Mucosa of rectum (tissue), 2 donors: Measurements from ENCODE around the gene SNRPE.

Experiments used
- H3K27ac ChIP-seq, 2 donors: one replicate each; pipeline ENCODE4 v1.7.0; 2013; ENCODE audit warnings: inconsistent platforms in 2 of 2, low read depth in 2 of 2, low read length in 2 of 2
- H3K27me3 ChIP-seq, 2 donors: one replicate each; pipeline ENCODE4 v1.7.0; 2013; ENCODE audit warnings: low read length in 2 of 2; ENCODE audit not compliant: control insufficient read depth in 2 of 2, insufficient read depth in 2 of 2
- H3K36me3 ChIP-seq, 2 donors: one replicate each; pipeline ENCODE4 v1.7.0; 2013; ENCODE audit warnings: low read length in 2 of 2; ENCODE audit not compliant: control insufficient read depth in 2 of 2, insufficient read depth in 2 of 2
- H3K4me1 ChIP-seq, 2 donors: one replicate each; pipeline ENCODE4 v1.7.0; 2013; ENCODE audit warnings: low read length in 2 of 2, mild to moderate bottlenecking in 1 of 2; ENCODE audit not compliant: control insufficient read depth in 2 of 2, insufficient read depth in 2 of 2
- H3K4me3 ChIP-seq, 2 donors: one replicate each; pipeline ENCODE4 v1.7.0; 2013; ENCODE audit warnings: low read length in 2 of 2
- H3K9ac ChIP-seq, 2 donors: one replicate each; pipeline ENCODE4 v1.7.0; 2013; ENCODE audit warnings: low read length in 2 of 2, low read depth in 1 of 2, mild to moderate bottlenecking in 1 of 2
- H3K9me3 ChIP-seq, 2 donors: one replicate each; pipeline ENCODE4 v1.7.0; 2013; ENCODE audit warnings: low read length in 2 of 2; ENCODE audit not compliant: control insufficient read depth in 2 of 2
- donor health status: healthy.
- donor health status: Normal muscosa, but diverticular disease.

SNRPE gene

GRCh38 chr1:203873094-203873493, 11.7 kb downstream of the SNRPE start:
- Histone ChIP-seq H3K27ac (no peak overlapping the region), H3K4me1 (peaks cover 0 to 8% of the 10 kb centered on the region in 2 donors), H3K9ac (no peak overlapping the region), H3K36me3 (peaks cover 12 to 23% of the 10 kb centered on the region in 2 donors), H3K9me3 (no peaks in the 10 kb centered on the region), H3K27me3 (no peaks in the 10 kb centered on the region), H3K4me3 (no peak overlapping the region)

GRCh38 chr1:203878422-203878821, 17.0 kb downstream of the SNRPE start:
- Histone ChIP-seq H3K9me3 (no peaks in the 10 kb centered on the region), H3K27ac (no peak overlapping the region), H3K4me1 (no peaks in the 10 kb centered on the region), H3K9ac (no peak overlapping the region), H3K27me3 (no peaks in the 10 kb centered on the region), H3K36me3 (peaks cover 2 to 5% of the 10 kb centered on the region in 2 donors), H3K4me3 (no peak overlapping the region)

DNA sequence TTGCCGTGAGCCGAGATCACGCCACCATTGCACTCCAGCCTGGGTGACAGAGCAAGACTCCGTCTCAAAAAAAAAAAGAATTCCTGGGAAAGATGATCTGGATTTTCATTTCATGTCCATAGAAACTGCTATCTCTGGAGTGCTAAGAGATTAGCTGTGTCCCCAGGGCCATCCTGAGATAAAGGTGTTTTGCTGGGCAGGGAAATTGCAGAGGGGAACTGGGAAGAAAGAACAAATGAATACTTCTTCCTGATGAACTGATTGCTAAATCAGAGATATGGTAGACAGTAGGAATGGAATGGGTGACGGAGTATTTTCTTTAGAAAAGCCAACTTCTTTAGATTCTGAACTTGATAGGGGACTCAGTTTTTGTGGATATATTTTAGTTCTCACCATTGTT, 19.2 kb downstream of the SNRPE start:
- no peak overlapping the region for H3K27ac ChIP-seq
- H3K9ac ChIP-seq: no peak overlapping the region
- H3K4me3 ChIP-seq: no peak overlapping the region
- peaks cover 0 to 4% of the 10 kb centered on the region in 2 donors for H3K36me3 ChIP-seq
- no peaks in the 10 kb centered on the region for H3K9me3 ChIP-seq
- no peaks in the 10 kb centered on the region for H3K27me3 ChIP-seq
- no peaks in the 10 kb centered on the region for H3K4me1 ChIP-seq

GRCh38 chr1:203888807-203889251, 27.4 kb downstream of the SNRPE start:
- Histone ChIP-seq H3K36me3 (no peaks in the 10 kb centered on the region), H3K27ac (no peak overlapping the region), H3K9ac (no peak overlapping the region), H3K27me3 (no peaks in the 10 kb centered on the region), H3K4me3 (no peak overlapping the region), H3K4me1 (no peaks in the 10 kb centered on the region), H3K9me3 (no peaks in the 10 kb centered on the region)

GRCh38 chr1:203891950-203892349, 30.6 kb downstream of the SNRPE start:
- no peaks in the 10 kb centered on the region for H3K36me3 ChIP-seq
- H3K27me3 ChIP-seq: no peaks in the 10 kb centered on the region
- no peak overlapping the region for H3K4me3 ChIP-seq
- no peak overlapping the region for H3K9ac ChIP-seq
- no peaks in the 10 kb centered on the region for H3K4me1 ChIP-seq
- no peaks in the 10 kb centered on the region for H3K9me3 ChIP-seq
- no peak overlapping the region for H3K27ac ChIP-seq

DNA sequence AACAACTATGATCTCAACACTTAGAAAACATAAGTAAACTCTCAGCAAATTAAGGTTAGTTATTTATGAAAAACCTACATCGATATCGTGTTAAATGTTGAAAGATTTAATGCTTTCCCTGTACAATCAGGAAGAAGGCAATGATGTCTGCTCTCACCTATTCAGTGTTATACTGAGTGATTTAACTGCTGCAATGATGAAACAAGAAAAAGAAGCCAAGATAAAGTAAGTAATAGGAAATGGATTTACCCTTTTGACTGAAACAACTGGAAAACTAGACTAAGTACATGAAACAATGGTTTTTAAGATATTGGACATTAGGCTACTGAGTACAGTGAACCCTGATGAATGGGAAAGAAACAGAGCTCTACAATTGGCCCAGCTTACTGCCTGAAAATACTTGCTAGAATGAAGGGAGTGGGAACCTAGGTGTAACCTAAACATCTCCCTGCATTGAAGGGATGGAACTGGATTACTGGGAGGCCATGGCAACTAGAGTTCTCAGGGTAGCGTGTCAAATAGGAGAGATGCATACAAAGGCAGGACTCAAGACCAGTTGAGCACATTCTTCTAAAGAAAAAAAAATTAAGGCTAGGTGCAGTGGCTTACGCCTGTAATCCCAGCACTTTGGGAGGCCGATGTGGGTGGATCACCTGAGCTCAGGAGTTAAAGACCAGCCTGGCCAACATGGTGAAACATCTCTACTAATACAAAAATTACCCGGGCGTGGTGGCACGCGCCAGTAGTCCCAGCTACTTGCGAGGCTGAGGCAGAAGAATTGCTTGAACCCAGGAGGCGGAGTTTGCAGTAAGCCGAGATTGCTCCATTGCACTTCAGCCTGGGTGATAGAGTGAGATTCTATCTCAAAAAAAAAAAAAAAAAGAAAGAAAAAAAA, 37.3 kb downstream of the SNRPE start:
- H3K36me3 ChIP-seq: no peaks in the 10 kb centered on the region
- peaks cover 0 to 2% of the 10 kb centered on the region in 2 donors for H3K9me3 ChIP-seq
- H3K4me3 ChIP-seq: no peak overlapping the region
- peaks cover 0 to 8% of the 10 kb centered on the region in 2 donors for H3K4me1 ChIP-seq
- no peak overlapping the region for H3K27ac ChIP-seq
- no peaks in the 10 kb centered on the region for H3K27me3 ChIP-seq
- no peak overlapping the region for H3K9ac ChIP-seq

DNA sequence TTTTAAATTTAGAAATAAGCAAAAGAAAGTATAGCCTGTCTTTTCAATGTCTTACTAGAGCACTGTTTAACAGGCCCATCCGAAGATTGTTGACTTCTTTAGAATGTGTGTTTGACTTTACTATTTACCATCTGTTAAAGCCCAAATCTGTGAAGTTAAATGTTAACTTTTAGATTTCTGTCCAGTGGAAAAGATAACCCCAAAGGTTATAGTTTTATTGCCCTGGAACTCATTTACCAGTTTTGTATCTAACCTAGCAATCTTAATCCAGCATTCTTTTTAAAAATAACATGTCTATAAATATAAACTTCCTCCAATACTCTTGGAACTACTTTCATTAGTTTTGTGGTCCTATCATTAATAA, 37.9 kb downstream of the SNRPE start:
- Histone ChIP-seq H3K27me3 (no peaks in the 10 kb centered on the region), H3K27ac (no peak overlapping the region), H3K4me3 (no peak overlapping the region), H3K9ac (no peak overlapping the region), H3K36me3 (no peaks in the 10 kb centered on the region), H3K4me1 (peaks cover 0 to 8% of the 10 kb centered on the region in 2 donors), H3K9me3 (peaks cover 0 to 2% of the 10 kb centered on the region in 2 donors)

DNA sequence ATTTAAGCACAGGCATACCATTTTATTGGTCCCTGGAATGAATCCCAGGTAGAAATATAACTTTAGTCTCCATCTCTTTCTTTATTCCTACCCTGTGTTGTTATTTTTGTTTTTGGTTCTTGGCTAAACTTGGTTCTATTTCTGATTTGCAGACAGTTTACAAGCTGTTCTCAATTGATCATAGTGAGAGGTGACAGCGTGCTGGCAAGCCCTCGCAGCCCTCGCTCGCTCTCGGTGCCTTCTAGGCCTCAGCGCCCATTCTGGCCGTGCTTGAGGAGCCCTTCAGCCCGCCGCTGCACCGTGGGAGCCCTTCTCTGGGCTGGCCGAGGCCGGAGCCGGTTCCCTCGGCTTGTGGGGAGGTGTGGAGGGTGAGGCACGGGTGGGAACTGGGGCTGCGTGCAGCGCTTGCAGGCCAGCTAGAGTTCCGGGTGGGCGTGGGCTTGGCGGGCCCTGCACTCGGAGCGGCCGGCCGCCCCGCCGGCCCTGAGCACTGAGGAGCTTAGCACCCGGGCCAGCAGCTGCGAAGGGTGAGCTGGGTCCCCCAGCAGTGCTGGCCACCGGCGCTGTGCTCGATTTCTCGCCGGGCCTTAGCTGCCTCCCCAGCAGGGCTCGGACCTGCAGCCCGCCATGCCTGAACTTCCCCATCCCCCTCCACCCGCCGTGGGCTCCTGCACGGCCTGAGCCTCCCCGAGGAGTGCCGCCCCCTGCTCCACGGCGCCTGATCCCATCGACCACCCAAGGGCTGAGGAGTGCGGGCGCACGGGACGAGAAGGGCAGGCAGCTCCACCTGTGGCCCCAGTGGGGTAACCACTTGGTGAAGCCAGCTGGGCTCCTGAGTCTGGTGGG, 38.7 kb downstream of the SNRPE start:
- H3K27me3 ChIP-seq: no peaks in the 10 kb centered on the region
- no peak overlapping the region for H3K9ac ChIP-seq
- H3K4me1 ChIP-seq: peaks cover 0 to 8% of the 10 kb centered on the region in 2 donors
- peaks cover 0 to 2% of the 10 kb centered on the region in 2 donors for H3K9me3 ChIP-seq
- H3K27ac ChIP-seq: no peak overlapping the region
- no peaks in the 10 kb centered on the region for H3K36me3 ChIP-seq
- no peak overlapping the region for H3K4me3 ChIP-seq

DNA sequence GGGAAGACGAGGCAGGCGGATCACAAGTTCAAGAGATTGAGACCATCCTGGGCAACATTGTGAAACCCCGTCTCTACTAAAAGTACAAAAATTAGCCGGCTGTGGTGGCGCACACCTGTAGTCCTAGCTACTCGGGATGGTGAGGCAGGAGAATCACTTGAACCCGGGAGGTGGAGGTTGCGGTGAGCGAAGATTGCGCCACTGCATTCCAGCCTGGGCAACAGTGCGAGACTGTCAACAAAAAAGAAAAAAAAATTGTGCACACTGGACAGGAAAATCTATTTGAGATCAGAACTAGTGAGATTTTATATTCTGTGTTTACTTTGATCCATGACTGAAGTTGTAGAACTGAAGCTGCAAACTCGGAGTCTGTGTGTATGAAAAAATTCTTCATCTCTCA, 40.2 kb downstream of the SNRPE start:
- H3K9ac ChIP-seq: no peak overlapping the region

DNA sequence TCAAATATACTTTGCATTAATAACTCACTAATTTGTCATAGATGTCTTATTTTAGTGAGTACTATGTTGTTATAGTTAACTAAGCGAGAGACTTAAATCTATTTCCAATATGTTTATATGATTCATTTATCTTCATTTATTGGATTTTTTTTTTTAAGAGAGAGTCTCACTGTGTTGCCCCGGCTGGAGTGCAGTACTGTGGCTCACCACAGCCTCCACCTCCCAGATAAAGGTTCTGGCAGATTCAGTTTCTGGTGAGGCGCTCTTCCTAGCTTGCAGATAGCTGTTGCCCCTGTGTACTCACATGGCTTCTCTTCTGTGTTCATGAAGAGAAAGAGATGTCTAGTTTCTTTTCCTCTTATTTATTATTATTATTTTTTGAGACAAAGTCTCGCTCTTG, 43.9 kb downstream of the SNRPE start:
- Histone ChIP-seq H3K4me1 (no peaks in the 10 kb centered on the region), H3K36me3 (no peaks in the 10 kb centered on the region), H3K27ac (no peak overlapping the region), H3K27me3 (no peaks in the 10 kb centered on the region), H3K9me3 (peaks cover 0 to 2% of the 10 kb centered on the region in 2 donors), H3K4me3 (no peak overlapping the region), H3K9ac (no peak overlapping the region)

More for the DNA sequence above, 40.2 kb downstream of the SNRPE start:
- Histone ChIP-seq H3K27me3 (no peaks in the 10 kb centered on the region), H3K4me3 (no peak overlapping the region), H3K9me3 (peaks cover 0 to 2% of the 10 kb centered on the region in 2 donors), H3K36me3 (no peaks in the 10 kb centered on the region), H3K4me1 (peaks cover 0 to 8% of the 10 kb centered on the region in 2 donors), H3K27ac (no peak overlapping the region)
